ENCODE data around the gene KLRC3. TPM values are rescaled to one million over a fixed set of nuclear protein-coding genes. Genes with fewer than 3 reads are reported as not detected.

The KLRC3 gene
- total RNA-seq, 1 experiment from 2014 or later = not detected

DNA sequence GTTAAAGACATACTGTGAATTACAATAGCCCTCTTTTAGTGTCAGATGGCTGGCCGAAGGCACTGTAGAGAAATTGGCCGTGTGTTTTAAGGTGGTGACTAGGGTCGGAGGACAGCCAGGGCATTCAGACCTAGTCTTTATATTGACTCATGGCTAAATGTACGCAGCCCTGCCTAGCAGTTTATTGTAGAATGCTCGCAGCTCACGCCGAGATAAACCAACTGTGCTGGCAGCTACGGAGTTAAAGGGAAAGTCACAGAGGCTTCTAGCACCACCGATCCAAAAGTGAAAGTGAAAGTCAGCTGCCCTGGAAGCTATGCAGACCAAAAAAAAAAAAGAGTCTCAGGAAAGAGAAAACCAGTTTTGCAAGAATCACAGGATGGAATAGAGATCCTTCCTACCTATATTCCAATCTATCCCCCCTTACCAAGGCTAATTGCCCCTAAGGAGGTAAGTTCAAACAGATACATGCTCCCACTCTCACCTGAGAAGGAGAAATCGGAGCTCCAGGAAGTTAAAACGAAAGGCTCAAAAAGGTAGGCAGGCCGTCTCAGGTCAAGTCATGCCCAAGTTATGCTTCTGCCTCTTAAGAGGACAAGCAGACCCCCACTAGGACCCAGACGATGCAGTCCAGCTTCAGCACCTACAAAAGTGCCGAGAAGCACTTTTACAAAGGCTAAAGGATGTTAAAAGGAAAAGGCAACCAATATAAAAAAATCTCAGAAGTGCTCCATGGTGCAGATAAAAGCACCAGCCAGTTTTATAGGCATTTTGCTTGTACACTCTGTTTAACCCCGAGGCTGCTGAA, 55.4 kb downstream of the KLRC3 start:
- H3K9ac ChIP-seq (ENCODE audit: low read length) = peak overlapping the region; percentile 61

GRCh38 chr12:10363914-10364814, 56.2 kb downstream of the KLRC3 start:
- Histone ChIP-seq H3K36me3 (ENCODE audit: insufficient read depth, low read length) (no peaks in the 10 kb centered on the region), H3K9me2 (replicated peaks; ENCODE audit: insufficient read depth, low read length) (no peaks in the 10 kb centered on the region), H3K27me3 (ENCODE audit: low read length) (no peaks in the 10 kb centered on the region), H3K9me3 (ENCODE audit: low read length) (no peaks in the 10 kb centered on the region), H3K27ac (ENCODE audit: low read length) (no peak overlapping the region), H3K4me2 (ENCODE audit: low read depth, low read length, poor library complexity, severe bottlenecking) (peak overlapping the region; percentile 79), H3K4me3 (ENCODE audit: low read length) (peak overlapping the region; percentile 66), H4K20me1 (ENCODE audit: insufficient read depth, low read depth, low read length) (no peaks in the 10 kb centered on the region), H3K79me2 (ENCODE audit: low read length) (no peaks in the 10 kb centered on the region), H3K4me1 (ENCODE audit: low read length) (peaks cover 19% of the 10 kb centered on the region), H2AFZ (ENCODE audit: low read length) (peak overlapping the region; percentile 94), H3K9ac (ENCODE audit: low read length) (peak overlapping the region; percentile 61)
- peak; percentile 56 for DNase-seq

More for the DNA sequence above, 55.4 kb downstream of the KLRC3 start:
- H4K20me1 ChIP-seq (ENCODE audit: insufficient read depth, low read depth, low read length) = no peaks in the 10 kb centered on the region
- peaks cover 19% of the 10 kb centered on the region for H3K4me1 ChIP-seq (ENCODE audit: low read length)
- peak; percentile 84 for DNase-seq
- H3K36me3 ChIP-seq (ENCODE audit: insufficient read depth, low read length) = no peaks in the 10 kb centered on the region
- peak overlapping the region; percentile 79 for H3K4me2 ChIP-seq (ENCODE audit: low read depth, low read length, poor library complexity, severe bottlenecking)
- no peaks in the 10 kb centered on the region for H3K9me3 ChIP-seq (ENCODE audit: low read length)
- H3K9me2 ChIP-seq (replicated peaks; ENCODE audit: insufficient read depth, low read length) = no peaks in the 10 kb centered on the region
- peak overlapping the region; percentile 66 for H3K4me3 ChIP-seq (ENCODE audit: low read length)
- H3K27me3 ChIP-seq (ENCODE audit: low read length) = no peaks in the 10 kb centered on the region
- no peak overlapping the region for H3K27ac ChIP-seq (ENCODE audit: low read length)
- H3K79me2 ChIP-seq (ENCODE audit: low read length) = no peaks in the 10 kb centered on the region
- H2AFZ ChIP-seq (ENCODE audit: low read length) = peak overlapping the region; percentile 94

DNA sequence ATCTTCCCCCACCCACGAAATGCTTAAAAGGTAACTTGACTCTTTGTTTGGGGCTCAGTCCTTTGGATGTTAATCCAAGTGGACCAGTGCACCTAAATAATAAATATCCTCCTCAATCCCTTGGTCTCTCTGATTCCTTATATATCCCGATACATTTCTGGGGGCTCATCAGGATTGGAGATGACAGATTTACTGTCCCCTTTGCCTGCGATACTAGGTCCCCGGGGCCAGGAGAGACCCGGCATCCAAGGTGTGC, 56.8 kb downstream of the KLRC3 start:
- Histone ChIP-seq H2AFZ (ENCODE audit: low read length) (no peak overlapping the region), H3K36me3 (ENCODE audit: insufficient read depth, low read length) (no peaks in the 10 kb centered on the region), H3K79me2 (ENCODE audit: low read length) (no peaks in the 10 kb centered on the region), H3K9me3 (ENCODE audit: low read length) (no peaks in the 10 kb centered on the region), H3K9ac (ENCODE audit: low read length) (no peak overlapping the region), H3K27ac (ENCODE audit: low read length) (no peak overlapping the region), H3K4me2 (ENCODE audit: low read depth, low read length, poor library complexity, severe bottlenecking) (no peak overlapping the region), H3K4me3 (ENCODE audit: low read length) (no peak overlapping the region), H3K27me3 (ENCODE audit: low read length) (no peaks in the 10 kb centered on the region), H3K9me2 (replicated peaks; ENCODE audit: insufficient read depth, low read length) (no peaks in the 10 kb centered on the region), H3K4me1 (ENCODE audit: low read length) (peaks cover 19% of the 10 kb centered on the region), H4K20me1 (ENCODE audit: insufficient read depth, low read depth, low read length) (no peaks in the 10 kb centered on the region)
- DNase-seq = no peak

GRCh38 chr12:10362828-10363657, 57.4 kb downstream of the KLRC3 start:
- Histone ChIP-seq H3K27me3 (ENCODE audit: low read length) (no peaks in the 10 kb centered on the region), H3K79me2 (ENCODE audit: low read length) (no peaks in the 10 kb centered on the region), H3K27ac (ENCODE audit: low read length) (no peak overlapping the region), H3K4me3 (ENCODE audit: low read length) (no peak overlapping the region), H3K4me1 (ENCODE audit: low read length) (peaks cover 19% of the 10 kb centered on the region), H3K4me2 (ENCODE audit: low read depth, low read length, poor library complexity, severe bottlenecking) (no peak overlapping the region), H3K9ac (ENCODE audit: low read length) (no peak overlapping the region), H4K20me1 (ENCODE audit: insufficient read depth, low read depth, low read length) (no peaks in the 10 kb centered on the region), H2AFZ (ENCODE audit: low read length) (no peak overlapping the region), H3K9me2 (replicated peaks; ENCODE audit: insufficient read depth, low read length) (no peaks in the 10 kb centered on the region), H3K9me3 (ENCODE audit: low read length) (no peaks in the 10 kb centered on the region), H3K36me3 (ENCODE audit: insufficient read depth, low read length) (no peaks in the 10 kb centered on the region)
- DNase-seq = no peak

- Histone ChIP-seq H3K9me3 (ENCODE audit: low read length) (no peaks in the 10 kb centered on the region), H3K36me3 (ENCODE audit: insufficient read depth, low read length) (no peaks in the 10 kb centered on the region), H3K79me2 (ENCODE audit: low read length) (no peaks in the 10 kb centered on the region), H2AFZ (ENCODE audit: low read length) (no peak overlapping the region), H3K4me3 (ENCODE audit: low read length) (no peak overlapping the region), H3K4me1 (ENCODE audit: low read length) (peaks cover 19% of the 10 kb centered on the region), H3K9ac (ENCODE audit: low read length) (no peak overlapping the region), H3K27me3 (ENCODE audit: low read length) (no peaks in the 10 kb centered on the region), H3K9me2 (replicated peaks; ENCODE audit: insufficient read depth, low read length) (no peaks in the 10 kb centered on the region), H3K4me2 (ENCODE audit: low read depth, low read length, poor library complexity, severe bottlenecking) (no peak overlapping the region), H4K20me1 (ENCODE audit: insufficient read depth, low read depth, low read length) (no peaks in the 10 kb centered on the region), H3K27ac (ENCODE audit: low read length) (no peak overlapping the region)
- DNase-seq = no peak
These were observed 58.1 kb downstream of the KLRC3 start for GRCh38 chr12:10362325-10362724.

Other genes starting within 250 kb of the KLRC3 start
- gene OLR1, start 248.5 kb downstream of the KLRC3 start, total RNA-seq (2014; rRNA removed; shearing (Covaris generic); ENCODE audit: low replicate concordance) = not detected in 2 replicates
- not detected in 2 replicates for gene TMEM52B, start 241.6 kb downstream of the KLRC3 start, total RNA-seq (2014; rRNA removed; shearing (Covaris generic); ENCODE audit: low replicate concordance)
- 0.56 and 0.90 TPM in 2 replicates for gene GABARAPL1, start 207.7 kb downstream of the KLRC3 start, total RNA-seq (2014; rRNA removed; shearing (Covaris generic); ENCODE audit: low replicate concordance)
- not detected in 2 replicates for gene KLRD1, start 112.7 kb downstream of the KLRC3 start, total RNA-seq (2014; rRNA removed; shearing (Covaris generic); ENCODE audit: low replicate concordance)
- not detected in 2 replicates for gene KLRK1, start 30.6 kb downstream of the KLRC3 start, total RNA-seq (2014; rRNA removed; shearing (Covaris generic); ENCODE audit: low replicate concordance)
- not detected in 2 replicates for gene KLRC4, start 10.8 kb downstream of the KLRC3 start, total RNA-seq (2014; rRNA removed; shearing (Covaris generic); ENCODE audit: low replicate concordance)
- not detected in 2 replicates for gene KLRC2, start 15.4 kb upstream of the KLRC3 start, total RNA-seq (2014; rRNA removed; shearing (Covaris generic); ENCODE audit: low replicate concordance)
- gene KLRC1, start 32.8 kb upstream of the KLRC3 start, total RNA-seq (2014; rRNA removed; shearing (Covaris generic); ENCODE audit: low replicate concordance) = not detected in 2 replicates
- gene EIF2S3B, start 85.3 kb upstream of the KLRC3 start, total RNA-seq (2014; rRNA removed; shearing (Covaris generic); ENCODE audit: low replicate concordance) = 0.78 and 1.0 TPM in 2 replicates
- 35.3 and 55.4 TPM in 2 replicates for gene MAGOHB, start 193.0 kb upstream of the KLRC3 start, total RNA-seq (2014; rRNA removed; shearing (Covaris generic); ENCODE audit: low replicate concordance)

All from Karpas-422 (cell line).